Stomach (tissue), 4 donors: Measurements from ENCODE around the gene DHRSX.

Source experiments
- CTCF ChIP-seq, 7 experiments: fragments of 450-650 bp in 4 of 7; fragments of 200-600 bp in 3 of 7; sonication (generic) in 3 of 7; IDR thresholded peaks; one replicate each; pipeline ENCODE4 v1.5.1; 2016 to 2019; ENCODE audit warnings: antibody characterized with exemption in 7 of 7, control low read depth in 2 of 7, mild to moderate bottlenecking in 1 of 7
- POLR2A ChIP-seq, 4 donors: fragments of 450-650 bp; IDR thresholded peaks; one replicate each; pipeline ENCODE4 v1.6.1; 2016; ENCODE audit warnings: antibody characterized with exemption in 4 of 4, control low read depth in 2 of 4, mild to moderate bottlenecking in 1 of 4, moderate library complexity in 1 of 4

GRCh38 chrX:2389324-2389723 lies 111.5 kb downstream of the DHRSX start:
- no peak for TF ChIP-seq CTCF (IDR thresholded peaks at IDR 0.05)
- no peak for TF ChIP-seq POLR2A (IDR thresholded peaks at IDR 0.05)
